Activated gamma-delta T cell (primary cell): Measurements from ENCODE around the gene INHBE.
"Not testable (repeated sequence)": the region's sequence is repeated elsewhere in the genome, so short reads cannot be mapped to it uniquely, and the experiment has no call there.

Experiments used
- DNase-seq: peaks from one replicate; lab custom pipeline; 2025; lab: John Stamatoyannopoulos, UW

INHBE gene

DNA sequence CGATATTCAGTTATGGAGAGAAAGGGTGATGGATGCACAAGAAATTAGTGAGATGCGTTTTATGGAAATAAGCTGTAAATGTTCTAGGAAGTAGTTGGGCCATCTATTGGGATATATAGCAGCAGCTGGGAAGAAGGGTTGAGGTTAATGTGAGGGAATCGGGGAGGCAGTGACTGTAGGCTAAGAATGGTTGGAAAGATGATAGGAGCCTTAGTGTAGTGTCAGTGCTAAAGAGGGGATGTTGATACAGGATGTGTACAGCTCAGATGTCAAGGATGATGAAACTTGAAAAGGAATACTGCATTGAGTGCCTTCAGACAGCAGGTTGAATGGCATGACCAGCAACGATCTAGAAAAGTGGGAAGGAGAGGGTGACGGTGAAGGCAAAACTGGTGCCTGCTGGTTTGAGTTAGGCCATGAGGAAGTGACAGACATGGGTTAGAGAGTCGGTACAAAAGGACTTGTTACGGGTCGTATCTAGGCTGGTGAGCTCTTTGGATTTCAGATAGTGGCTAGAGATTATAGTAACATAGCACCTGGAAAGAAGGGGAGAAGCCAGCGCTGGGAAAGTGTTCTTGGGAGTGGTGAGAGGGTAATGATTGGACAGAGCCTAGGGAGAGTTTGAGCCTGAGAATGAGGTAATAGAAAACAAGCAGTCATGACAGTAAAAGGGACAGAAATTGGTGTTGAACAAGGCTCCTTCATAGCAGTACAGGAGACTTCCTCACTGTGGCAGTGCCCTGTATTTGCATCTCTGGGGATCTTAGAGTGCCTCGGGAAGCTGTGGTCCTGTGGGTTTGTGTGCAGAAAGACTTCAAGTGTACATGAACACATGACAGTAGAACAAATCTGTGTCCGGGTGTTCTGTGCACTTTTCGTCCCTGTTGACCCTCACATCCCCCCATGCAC, 42.4 kb downstream of the INHBE start:
- DNase-seq = no peak

GRCh38 chr12:57498132-57498502, 43.0 kb downstream of the INHBE start:
- no peak for DNase-seq

- DNase-seq = no peak
These were observed 43.5 kb downstream of the INHBE start for GRCh38 chr12:57498571-57498970.

- DNase-seq = no peak
These were observed 45.1 kb downstream of the INHBE start for GRCh38 chr12:57500213-57500612.

DNA sequence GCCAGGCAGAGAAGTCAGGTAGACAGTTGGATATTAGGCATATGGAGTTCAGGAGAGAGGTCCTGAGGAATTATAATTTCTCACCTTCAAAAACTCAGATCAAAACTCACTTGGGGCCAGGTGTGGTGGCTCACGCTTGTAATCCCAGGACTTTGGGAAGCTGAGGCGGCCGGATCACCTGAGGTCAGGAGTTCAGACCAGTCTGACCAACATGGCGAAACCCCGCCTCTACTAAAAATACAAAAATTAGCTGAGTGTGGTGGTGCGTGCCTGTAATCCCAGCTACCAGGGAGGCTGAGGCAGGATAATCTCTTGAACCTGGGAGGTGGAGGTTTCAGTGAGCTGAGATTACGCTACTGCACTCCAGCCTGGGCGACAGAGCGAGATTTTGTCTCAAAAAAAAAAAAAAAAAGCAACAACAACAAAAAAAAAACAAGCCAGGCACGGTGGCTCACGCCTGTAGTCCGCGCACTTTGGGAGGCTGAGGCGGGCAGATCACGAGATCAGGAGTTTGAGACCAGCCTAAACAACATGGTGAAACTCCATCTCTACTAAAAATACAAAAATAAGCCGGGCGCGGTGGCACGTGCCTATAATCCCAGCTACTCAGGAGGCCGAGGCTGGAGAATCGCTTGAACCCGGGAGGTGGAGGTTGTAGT, 47.3 kb downstream of the INHBE start:
- DNase-seq = not testable (repeated sequence)

DNA sequence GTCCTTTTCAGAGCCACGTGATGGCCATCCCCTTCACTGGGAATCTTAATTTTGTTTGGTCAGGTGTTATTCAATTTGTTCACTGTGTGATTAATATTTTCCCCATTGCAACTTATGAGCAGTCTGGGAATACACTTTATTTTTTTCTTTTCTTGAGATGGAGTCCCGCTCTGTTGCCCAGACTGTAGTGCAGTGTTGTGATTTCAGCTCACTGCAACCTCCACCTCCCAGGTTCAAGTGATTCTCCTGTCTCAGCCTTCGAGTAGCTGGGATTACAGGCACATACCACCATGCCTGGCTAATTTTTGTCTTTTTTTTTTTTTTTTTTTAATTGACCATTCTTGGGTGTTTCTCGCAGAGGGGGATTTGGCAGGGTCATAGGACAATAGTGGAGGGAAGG, 51.4 kb downstream of the INHBE start:
- not testable (repeated sequence) for DNase-seq
